ENCODE measurements around the gene TREML4.

- TF ChIP-seq, protein P1, sequence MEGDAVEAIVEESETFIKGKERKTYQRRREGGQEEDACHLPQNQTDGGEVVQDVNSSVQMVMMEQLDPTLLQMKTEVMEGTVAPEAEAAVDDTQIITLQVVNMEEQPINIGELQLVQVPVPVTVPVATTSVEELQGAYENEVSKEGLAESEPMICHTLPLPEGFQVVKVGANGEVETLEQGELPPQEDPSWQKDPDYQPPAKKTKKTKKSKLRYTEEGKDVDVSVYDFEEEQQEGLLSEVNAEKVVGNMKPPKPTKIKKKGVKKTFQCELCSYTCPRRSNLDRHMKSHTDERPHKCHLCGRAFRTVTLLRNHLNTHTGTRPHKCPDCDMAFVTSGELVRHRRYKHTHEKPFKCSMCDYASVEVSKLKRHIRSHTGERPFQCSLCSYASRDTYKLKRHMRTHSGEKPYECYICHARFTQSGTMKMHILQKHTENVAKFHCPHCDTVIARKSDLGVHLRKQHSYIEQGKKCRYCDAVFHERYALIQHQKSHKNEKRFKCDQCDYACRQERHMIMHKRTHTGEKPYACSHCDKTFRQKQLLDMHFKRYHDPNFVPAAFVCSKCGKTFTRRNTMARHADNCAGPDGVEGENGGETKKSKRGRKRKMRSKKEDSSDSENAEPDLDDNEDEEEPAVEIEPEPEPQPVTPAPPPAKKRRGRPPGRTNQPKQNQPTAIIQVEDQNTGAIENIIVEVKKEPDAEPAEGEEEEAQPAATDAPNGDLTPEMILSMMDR (IDR thresholded peaks at IDR 0.05; ENCODE audit: poor library complexity): peak; percentile 63
- no peak for TF ChIP-seq EZH2phosphoT487 (IDR thresholded peaks at IDR 0.05; ENCODE audit: low read depth, severe bottlenecking, unreplicated experiment)
- no peak for TF ChIP-seq EZH2 (IDR thresholded peaks at IDR 0.05; ENCODE audit: borderline replicate concordance)
Measured at GRCh38 chr6:41182069-41183034, 45.8 kb upstream of the TREML4 start.
